Muscle layer of duodenum (tissue), 2 donors: ENCODE measurements around the gene APOL1.
"Not testable (repeated sequence)": the region's sequence is repeated elsewhere in the genome, so short reads cannot be mapped to it uniquely, and the experiment has no call there.

ENCODE experiments used
- H3K27ac ChIP-seq: one replicate; pipeline ENCODE4 v1.7.0; 2013; ENCODE audit warnings: mild to moderate bottlenecking, low read length
- H3K27me3 ChIP-seq: one replicate; pipeline ENCODE4 v1.7.0; 2013; ENCODE audit warnings: low read depth, mild to moderate bottlenecking, control low read depth, low read length
- H3K36me3 ChIP-seq, 2 donors: one replicate each; pipeline ENCODE4 v1.7.0; 2013; ENCODE audit warnings: low read length in 2 of 2, control low read depth in 1 of 2, mild to moderate bottlenecking in 1 of 2; ENCODE audit not compliant: insufficient read depth in 2 of 2, control insufficient read depth in 1 of 2
- H3K4me1 ChIP-seq, 2 donors: one replicate each; pipeline ENCODE4 v1.7.0; 2013; ENCODE audit warnings: low read length in 2 of 2, mild to moderate bottlenecking in 2 of 2, control low read depth in 1 of 2, moderate library complexity in 1 of 2; ENCODE audit not compliant: insufficient read depth in 2 of 2, control insufficient read depth in 1 of 2
- H3K4me3 ChIP-seq, 2 donors: one replicate each; pipeline ENCODE4 v1.7.0; 2013; ENCODE audit warnings: low read length in 2 of 2, low read depth in 1 of 2, mild to moderate bottlenecking in 1 of 2
- H3K9me3 ChIP-seq, 2 donors: one replicate each; pipeline ENCODE4 v1.7.0; 2013; ENCODE audit warnings: low read length in 2 of 2, control low read depth in 1 of 2, mild to moderate bottlenecking in 1 of 2; ENCODE audit not compliant: control insufficient read depth in 1 of 2
- donor health status: healthy.

Gene APOL1

GRCh38 chr22:36259615-36260300, 6.8 kb downstream of the APOL1 start:
- H3K27ac ChIP-seq, result peak overlapping the region; percentile 49
- no peaks in the 10 kb centered on the region for H3K9me3 ChIP-seq
- peaks cover 8 to 36% of the 10 kb centered on the region in 2 donors for H3K4me1 ChIP-seq
- peaks cover 24 to 30% of the 10 kb centered on the region in 2 donors for H3K36me3 ChIP-seq
- no peaks in the 10 kb centered on the region for H3K27me3 ChIP-seq
- no peak overlapping the region for H3K4me3 ChIP-seq

DNA sequence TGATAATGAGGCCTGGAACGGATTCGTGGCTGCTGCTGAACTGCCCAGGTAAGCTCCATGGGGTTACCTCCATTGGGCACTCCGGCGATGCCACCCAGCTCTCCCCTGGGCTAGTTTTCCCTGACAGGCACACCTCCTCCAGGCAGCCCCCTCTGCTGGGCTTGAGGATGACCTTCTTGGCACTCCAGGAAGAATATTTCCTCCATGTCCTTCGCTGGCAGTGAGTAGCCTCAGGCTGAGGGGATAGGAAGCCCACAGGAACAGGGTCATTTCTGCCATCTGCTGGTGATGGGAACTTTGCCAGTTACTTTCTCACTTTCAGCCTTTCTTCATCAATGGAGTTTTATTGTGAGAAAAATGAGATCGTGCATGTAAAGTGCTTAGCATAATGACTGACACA, 8.7 kb downstream of the APOL1 start:
- H3K27ac ChIP-seq, result not testable (repeated sequence)

DNA sequence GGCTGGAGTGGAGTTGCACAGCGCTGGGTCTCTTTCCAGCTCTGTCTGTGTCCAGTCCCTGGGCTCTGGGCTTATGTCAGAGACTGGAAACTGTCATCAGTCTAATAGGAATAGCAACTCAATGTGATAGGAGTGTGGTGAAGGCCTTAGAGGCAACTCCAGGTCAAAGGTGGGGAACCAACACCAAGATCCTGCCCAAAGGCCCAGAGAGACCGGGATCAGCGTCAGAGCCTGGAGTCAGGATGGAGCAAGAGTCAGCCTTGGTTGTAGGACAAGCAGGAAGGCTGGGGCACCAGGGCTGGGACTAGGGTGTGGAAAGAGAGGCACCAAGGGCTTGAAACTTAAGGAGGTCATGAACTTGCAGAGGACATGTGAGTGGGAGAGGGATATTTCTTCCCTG, 9.4 kb downstream of the APOL1 start:
- H3K27me3 ChIP-seq, result not testable (repeated sequence)

More for the DNA sequence above, 8.7 kb downstream of the APOL1 start:
- not testable (repeated sequence) for H3K27me3 ChIP-seq, H3K9me3 ChIP-seq, H3K4me3 ChIP-seq
- peaks cover 6 to 23% of the 10 kb centered on the region in 2 donors for H3K4me1 ChIP-seq
- H3K36me3 ChIP-seq, result peaks cover 35 to 41% of the 10 kb centered on the region in 2 donors

GRCh38 chr22:36263216-36263673, 10.3 kb downstream of the APOL1 start:
- not testable (repeated sequence) for H3K9me3 ChIP-seq, H3K27ac ChIP-seq, H3K27me3 ChIP-seq, H3K4me3 ChIP-seq
- peaks cover 35 to 37% of the 10 kb centered on the region in 2 donors for H3K36me3 ChIP-seq
- peaks cover 6 to 14% of the 10 kb centered on the region in 2 donors for H3K4me1 ChIP-seq

More for the DNA sequence above, 9.4 kb downstream of the APOL1 start:
- not testable (repeated sequence) for H3K4me3 ChIP-seq, H3K27ac ChIP-seq, H3K9me3 ChIP-seq
- Histone ChIP-seq H3K36me3 (peaks cover 35 to 41% of the 10 kb centered on the region in 2 donors), H3K4me1 (peaks cover 6 to 23% of the 10 kb centered on the region in 2 donors)

GRCh38 chr22:36263886-36264664, 11.1 kb downstream of the APOL1 start:
- H3K36me3 ChIP-seq, result peaks cover 35 to 37% of the 10 kb centered on the region in 2 donors
- not testable (repeated sequence) for H3K27me3 ChIP-seq, H3K27ac ChIP-seq, H3K9me3 ChIP-seq, H3K4me3 ChIP-seq, H3K4me1 ChIP-seq

DNA sequence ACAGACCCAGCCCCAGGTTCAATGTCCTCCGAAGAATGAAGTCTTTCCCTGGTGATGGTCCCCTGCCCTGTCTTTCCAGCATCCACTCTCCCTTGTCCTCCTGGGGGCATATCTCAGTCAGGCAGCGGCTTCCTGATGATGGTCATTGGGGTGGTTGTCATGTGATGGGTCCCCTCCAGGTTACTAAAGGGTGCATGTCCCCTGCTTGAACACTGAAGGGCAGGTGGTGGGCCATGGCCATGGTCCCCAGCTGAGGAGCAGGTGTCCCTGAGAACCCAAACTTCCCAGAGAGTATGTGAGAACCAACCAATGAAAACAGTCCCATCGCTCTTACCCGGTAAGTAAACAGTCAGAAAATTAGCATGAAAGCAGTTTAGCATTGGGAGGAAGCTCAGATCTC, 14.1 kb downstream of the APOL1 start:
- Histone ChIP-seq H3K4me1 (no peaks in the 10 kb centered on the region), H3K9me3 (no peaks in the 10 kb centered on the region), H3K4me3 (no peak overlapping the region), H3K27me3 (no peaks in the 10 kb centered on the region), H3K27ac (no peak overlapping the region), H3K36me3 (peaks cover 18 to 25% of the 10 kb centered on the region in 2 donors)

DNA sequence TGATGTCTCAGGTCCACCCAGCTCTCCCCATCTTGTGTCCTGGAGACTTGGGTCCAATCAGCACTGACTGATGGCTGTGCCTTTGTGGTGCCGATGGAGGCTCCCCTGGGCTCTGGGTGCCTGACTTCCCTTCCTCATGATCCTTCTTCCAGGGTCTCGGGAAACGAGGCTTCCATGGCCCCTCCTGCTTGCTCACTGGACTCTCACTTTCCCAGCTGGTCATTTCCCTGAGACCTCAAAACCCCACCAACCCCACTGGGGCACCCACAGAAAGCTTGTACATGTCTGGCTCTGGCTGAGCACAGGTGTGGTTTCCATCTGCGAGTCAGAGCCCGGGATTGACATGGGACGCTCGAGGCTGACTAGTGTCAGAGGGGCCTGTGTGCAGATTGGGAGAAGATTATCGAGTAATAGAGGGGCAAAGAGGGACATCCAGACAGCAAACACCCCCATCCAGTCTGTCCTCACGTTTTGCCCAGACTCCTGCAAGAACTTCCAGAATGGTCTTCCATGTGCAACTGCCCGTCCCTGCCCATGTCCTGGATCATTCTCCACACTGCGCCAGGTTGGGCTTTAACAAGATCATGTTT, 15.1 kb downstream of the APOL1 start:
- Histone ChIP-seq H3K4me1 (no peaks in the 10 kb centered on the region), H3K9me3 (no peaks in the 10 kb centered on the region), H3K27ac (no peak overlapping the region), H3K4me3 (no peak overlapping the region), H3K27me3 (no peaks in the 10 kb centered on the region), H3K36me3 (peaks cover 14 to 16% of the 10 kb centered on the region in 2 donors)

GRCh38 chr22:36271231-36271630, 18.3 kb downstream of the APOL1 start:
- H3K9me3 ChIP-seq, H3K4me1 ChIP-seq, H3K4me3 ChIP-seq, H3K27me3 ChIP-seq, H3K36me3 ChIP-seq, H3K27ac ChIP-seq: not testable (repeated sequence)

DNA sequence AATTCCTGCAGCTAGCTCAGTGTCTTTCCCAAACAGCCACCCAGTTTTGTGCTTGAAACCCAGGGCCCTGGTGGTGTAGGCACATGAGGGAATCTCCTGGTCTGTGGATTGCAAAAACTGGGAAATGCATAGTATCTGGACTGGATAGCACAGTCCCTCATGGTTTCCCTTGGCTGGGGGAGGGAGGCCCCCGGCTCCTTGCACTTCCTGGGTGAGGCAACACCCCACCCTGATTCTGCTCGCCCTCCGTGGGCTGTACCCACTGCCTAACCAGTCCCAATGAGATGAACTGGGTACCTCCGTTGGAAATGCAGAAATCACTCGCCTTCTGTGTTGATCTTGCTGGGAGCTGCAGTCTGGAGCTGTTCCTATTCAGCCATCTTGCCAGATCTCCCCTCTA, 19.0 kb downstream of the APOL1 start:
- not testable (repeated sequence) for H3K27ac ChIP-seq, H3K27me3 ChIP-seq, H3K4me1 ChIP-seq, H3K4me3 ChIP-seq, H3K36me3 ChIP-seq, H3K9me3 ChIP-seq

- H3K36me3 ChIP-seq, result peaks cover 0 to 5% of the 10 kb centered on the region in 2 donors
- H3K9me3 ChIP-seq, result no peaks in the 10 kb centered on the region
- H3K27me3 ChIP-seq, result no peaks in the 10 kb centered on the region
- no peak overlapping the region for H3K4me3 ChIP-seq
- H3K4me1 ChIP-seq, result peaks cover 0 to 3% of the 10 kb centered on the region in 2 donors
- H3K27ac ChIP-seq, result no peak overlapping the region
These were observed 21.6 kb downstream of the APOL1 start for GRCh38 chr22:36274531-36274930.

- Histone ChIP-seq H3K27ac (no peak overlapping the region), H3K9me3 (no peaks in the 10 kb centered on the region), H3K4me3 (no peak overlapping the region), H3K36me3 (peaks cover 19 to 22% of the 10 kb centered on the region in 2 donors), H3K4me1 (peaks cover 3 to 15% of the 10 kb centered on the region in 2 donors), H3K27me3 (no peaks in the 10 kb centered on the region)
These were observed 24.8 kb downstream of the APOL1 start for GRCh38 chr22:36277482-36278291.
